ENCODE results near the gene PRRG4.

GRCh38 chr11:32892355-32893092, 62.8 kb downstream of the PRRG4 start, which contains the start of gene QSER1:
- TF ChIP-seq CTCF (IDR thresholded peaks at IDR 0.05 in 8 of 11, conservative IDR thresholded peaks at IDR 0.05 in 3 of 11) (peak in 1 of 11 experiments; percentile 9), POLR2A (IDR thresholded peaks at IDR 0.05) (peak in 2 of 3 donors; percentile 22 to 46), POLR2AphosphoS5 (IDR thresholded peaks at IDR 0.05) (peak; percentile 84 to 90 (median 86))

Measured in spleen (tissue), 7 donors.